ENCODE data around the gene RAMP1. TPM values are rescaled to one million over a fixed set of nuclear protein-coding genes. Genes with fewer than 3 reads are reported as not detected.

Gene RAMP1
- polyA plus RNA-seq, 1 donor from 2014 or later = 25.5 TPM

DNA sequence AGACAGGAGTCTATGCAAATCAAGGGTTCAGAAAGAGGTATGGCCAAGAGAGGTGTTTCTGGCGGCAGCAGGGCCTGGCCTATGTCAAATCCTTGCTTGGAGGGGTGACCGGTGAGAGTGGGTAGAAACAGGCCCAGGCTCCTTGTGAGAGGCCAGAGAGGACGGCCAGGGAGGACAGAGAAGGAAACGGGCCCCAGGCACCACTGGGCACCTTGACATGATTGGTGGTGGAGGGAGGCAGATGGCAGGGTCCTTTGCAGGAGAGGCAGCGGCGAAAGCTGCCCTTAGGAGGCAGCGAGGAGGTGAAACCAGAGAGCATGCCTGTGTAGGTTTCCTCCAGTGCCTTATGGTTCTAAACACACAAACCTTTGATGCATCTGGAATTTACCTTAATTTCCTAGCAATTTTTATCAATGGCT, 6.2 kb downstream of the RAMP1 start:
- no peaks in the 10 kb centered on the region for H3K36me3 ChIP-seq (ENCODE audit: insufficient read depth, low read length)
- no peaks in the 10 kb centered on the region for H4K20me1 ChIP-seq (ENCODE audit: insufficient read depth)
- H3K9ac ChIP-seq (ENCODE audit: low read length) = no peak overlapping the region
- H3K9me2 ChIP-seq (ENCODE audit: insufficient read depth, low read length) = no peaks in the 10 kb centered on the region
- H3K4me3 ChIP-seq (ENCODE audit: low read length) = no peak overlapping the region
- no peak overlapping the region for H3K4me2 ChIP-seq (ENCODE audit: low read length)
- no peak overlapping the region for H2AFZ ChIP-seq (ENCODE audit: low read depth, low read length)
- TF ChIP-seq, protein P1, sequence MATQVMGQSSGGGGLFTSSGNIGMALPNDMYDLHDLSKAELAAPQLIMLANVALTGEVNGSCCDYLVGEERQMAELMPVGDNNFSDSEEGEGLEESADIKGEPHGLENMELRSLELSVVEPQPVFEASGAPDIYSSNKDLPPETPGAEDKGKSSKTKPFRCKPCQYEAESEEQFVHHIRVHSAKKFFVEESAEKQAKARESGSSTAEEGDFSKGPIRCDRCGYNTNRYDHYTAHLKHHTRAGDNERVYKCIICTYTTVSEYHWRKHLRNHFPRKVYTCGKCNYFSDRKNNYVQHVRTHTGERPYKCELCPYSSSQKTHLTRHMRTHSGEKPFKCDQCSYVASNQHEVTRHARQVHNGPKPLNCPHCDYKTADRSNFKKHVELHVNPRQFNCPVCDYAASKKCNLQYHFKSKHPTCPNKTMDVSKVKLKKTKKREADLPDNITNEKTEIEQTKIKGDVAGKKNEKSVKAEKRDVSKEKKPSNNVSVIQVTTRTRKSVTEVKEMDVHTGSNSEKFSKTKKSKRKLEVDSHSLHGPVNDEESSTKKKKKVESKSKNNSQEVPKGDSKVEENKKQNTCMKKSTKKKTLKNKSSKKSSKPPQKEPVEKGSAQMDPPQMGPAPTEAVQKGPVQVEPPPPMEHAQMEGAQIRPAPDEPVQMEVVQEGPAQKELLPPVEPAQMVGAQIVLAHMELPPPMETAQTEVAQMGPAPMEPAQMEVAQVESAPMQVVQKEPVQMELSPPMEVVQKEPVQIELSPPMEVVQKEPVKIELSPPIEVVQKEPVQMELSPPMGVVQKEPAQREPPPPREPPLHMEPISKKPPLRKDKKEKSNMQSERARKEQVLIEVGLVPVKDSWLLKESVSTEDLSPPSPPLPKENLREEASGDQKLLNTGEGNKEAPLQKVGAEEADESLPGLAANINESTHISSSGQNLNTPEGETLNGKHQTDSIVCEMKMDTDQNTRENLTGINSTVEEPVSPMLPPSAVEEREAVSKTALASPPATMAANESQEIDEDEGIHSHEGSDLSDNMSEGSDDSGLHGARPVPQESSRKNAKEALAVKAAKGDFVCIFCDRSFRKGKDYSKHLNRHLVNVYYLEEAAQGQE (IDR thresholded peaks at IDR 0.05; ENCODE audit: borderline replicate concordance) = no peak
- no peak for TF ChIP-seq EZH2 (IDR thresholded peaks at IDR 0.05; ENCODE audit: borderline replicate concordance, insufficient read depth, low read length, poor library complexity, severe bottlenecking)
- TF ChIP-seq RAD21 (conservative IDR thresholded peaks at IDR 0.05) = no peak
- no peak for TF ChIP-seq SMC3 (conservative IDR thresholded peaks at IDR 0.05; ENCODE audit: poor library complexity)
- TF ChIP-seq TAF1 (IDR thresholded peaks at IDR 0.05; ENCODE audit: low read depth) = no peak
- no peak for TF ChIP-seq POLR2AphosphoS5 (IDR thresholded peaks at IDR 0.05)
- TF ChIP-seq EP300 (conservative IDR thresholded peaks at IDR 0.05; ENCODE audit: poor library complexity, severe bottlenecking) = no peak
- TF ChIP-seq MXI1 (conservative IDR thresholded peaks at IDR 0.05; ENCODE audit: poor library complexity, severe bottlenecking) = no peak
- TF ChIP-seq, protein P2, sequence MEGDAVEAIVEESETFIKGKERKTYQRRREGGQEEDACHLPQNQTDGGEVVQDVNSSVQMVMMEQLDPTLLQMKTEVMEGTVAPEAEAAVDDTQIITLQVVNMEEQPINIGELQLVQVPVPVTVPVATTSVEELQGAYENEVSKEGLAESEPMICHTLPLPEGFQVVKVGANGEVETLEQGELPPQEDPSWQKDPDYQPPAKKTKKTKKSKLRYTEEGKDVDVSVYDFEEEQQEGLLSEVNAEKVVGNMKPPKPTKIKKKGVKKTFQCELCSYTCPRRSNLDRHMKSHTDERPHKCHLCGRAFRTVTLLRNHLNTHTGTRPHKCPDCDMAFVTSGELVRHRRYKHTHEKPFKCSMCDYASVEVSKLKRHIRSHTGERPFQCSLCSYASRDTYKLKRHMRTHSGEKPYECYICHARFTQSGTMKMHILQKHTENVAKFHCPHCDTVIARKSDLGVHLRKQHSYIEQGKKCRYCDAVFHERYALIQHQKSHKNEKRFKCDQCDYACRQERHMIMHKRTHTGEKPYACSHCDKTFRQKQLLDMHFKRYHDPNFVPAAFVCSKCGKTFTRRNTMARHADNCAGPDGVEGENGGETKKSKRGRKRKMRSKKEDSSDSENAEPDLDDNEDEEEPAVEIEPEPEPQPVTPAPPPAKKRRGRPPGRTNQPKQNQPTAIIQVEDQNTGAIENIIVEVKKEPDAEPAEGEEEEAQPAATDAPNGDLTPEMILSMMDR (IDR thresholded peaks at IDR 0.05; ENCODE audit: poor library complexity, severe bottlenecking) = no peak
- no peaks in the 10 kb centered on the region for H3K9me3 ChIP-seq (ENCODE audit: low read length)
- H3K79me2 ChIP-seq (replicated peaks; ENCODE audit: insufficient read depth, low read length) = no peaks in the 10 kb centered on the region
- peaks cover 2% of the 10 kb centered on the region for H3K27me3 ChIP-seq (ENCODE audit: insufficient read depth, low read depth, low read length)
- no peaks in the 10 kb centered on the region for H3F3A ChIP-seq (ENCODE audit: insufficient read depth, low read length, poor library complexity, severe bottlenecking)
- H3K27ac ChIP-seq (ENCODE audit: low read length) = no peak overlapping the region

DNA sequence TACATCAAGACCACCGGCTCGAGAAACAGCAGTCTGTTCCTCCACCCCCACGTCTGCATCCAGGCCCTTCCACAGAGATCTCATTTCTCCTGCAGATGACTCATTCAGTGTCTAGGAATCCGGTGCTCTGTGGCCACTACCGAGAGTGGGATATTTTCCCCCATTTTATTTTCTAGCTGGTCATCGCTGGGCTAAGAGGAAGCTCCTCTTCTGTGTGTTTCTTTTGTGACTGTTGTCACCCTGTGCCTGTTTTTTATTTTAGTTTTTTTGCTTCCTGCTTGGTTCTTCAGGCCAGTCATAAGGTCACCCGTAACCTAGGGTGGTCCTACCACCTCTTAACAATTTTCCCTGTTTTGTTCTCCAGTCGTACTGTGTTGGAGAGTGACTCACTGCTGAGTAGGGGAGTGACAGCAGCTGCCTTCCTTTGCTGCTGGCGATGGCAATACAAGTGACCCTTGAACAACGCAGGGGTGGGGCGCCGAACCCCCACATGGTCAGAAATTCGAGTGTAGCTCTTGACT, 6.7 kb downstream of the RAMP1 start:
- no peaks in the 10 kb centered on the region for H3K9me2 ChIP-seq (ENCODE audit: insufficient read depth, low read length)
- TF ChIP-seq, protein P2 (IDR thresholded peaks at IDR 0.05; ENCODE audit: poor library complexity, severe bottlenecking) = no peak
- TF ChIP-seq, protein P1 (IDR thresholded peaks at IDR 0.05; ENCODE audit: borderline replicate concordance) = no peak
- TF ChIP-seq EZH2 (IDR thresholded peaks at IDR 0.05; ENCODE audit: borderline replicate concordance, insufficient read depth, low read length, poor library complexity, severe bottlenecking) = no peak
- TF ChIP-seq TAF1 (IDR thresholded peaks at IDR 0.05; ENCODE audit: low read depth) = no peak
- no peak for TF ChIP-seq POLR2AphosphoS5 (IDR thresholded peaks at IDR 0.05)
- TF ChIP-seq RAD21 (conservative IDR thresholded peaks at IDR 0.05) = no peak
- no peak for TF ChIP-seq MXI1 (conservative IDR thresholded peaks at IDR 0.05; ENCODE audit: poor library complexity, severe bottlenecking)
- no peak for TF ChIP-seq EP300 (conservative IDR thresholded peaks at IDR 0.05; ENCODE audit: poor library complexity, severe bottlenecking)
- TF ChIP-seq SMC3 (conservative IDR thresholded peaks at IDR 0.05; ENCODE audit: poor library complexity) = no peak
- no peak overlapping the region for H3K9ac ChIP-seq (ENCODE audit: low read length)
- no peak overlapping the region for H3K27ac ChIP-seq (ENCODE audit: low read length)
- H2AFZ ChIP-seq (ENCODE audit: low read depth, low read length) = no peak overlapping the region
- H3K79me2 ChIP-seq (replicated peaks; ENCODE audit: insufficient read depth, low read length) = no peaks in the 10 kb centered on the region
- no peaks in the 10 kb centered on the region for H4K20me1 ChIP-seq (ENCODE audit: insufficient read depth)
- H3F3A ChIP-seq (ENCODE audit: insufficient read depth, low read length, poor library complexity, severe bottlenecking) = no peaks in the 10 kb centered on the region
- no peaks in the 10 kb centered on the region for H3K27me3 ChIP-seq (ENCODE audit: insufficient read depth, low read depth, low read length)
- H3K4me2 ChIP-seq (ENCODE audit: low read length) = no peak overlapping the region
- no peaks in the 10 kb centered on the region for H3K9me3 ChIP-seq (ENCODE audit: low read length)
- no peak overlapping the region for H3K4me3 ChIP-seq (ENCODE audit: low read length)
- no peaks in the 10 kb centered on the region for H3K36me3 ChIP-seq (ENCODE audit: insufficient read depth, low read length)
